Raji (cell line): ENCODE results near the gene NFATC2.

Experiments used
- POLR2A ChIP-seq: IDR thresholded peaks from 2 replicates; pipeline ENCODE4 v1.6.1; 2011; ENCODE audit warnings: low read depth, low read length, control low read depth; ENCODE audit not compliant: insufficient read depth

The NFATC2 gene

GRCh38 chr20:51451484-51451883, 91.0 kb downstream of the NFATC2 start:
- no peak for TF ChIP-seq POLR2A

GRCh38 chr20:51450984-51451383, 91.5 kb downstream of the NFATC2 start:
- no peak for TF ChIP-seq POLR2A

GRCh38 chr20:51450221-51450712, 92.3 kb downstream of the NFATC2 start:
- no peak for TF ChIP-seq POLR2A

GRCh38 chr20:51449498-51450220, 92.9 kb downstream of the NFATC2 start:
- TF ChIP-seq POLR2A: no peak

GRCh38 chr20:51447765-51448148, 94.8 kb downstream of the NFATC2 start:
- TF ChIP-seq POLR2A: no peak

GRCh38 chr20:51447097-51447764, 95.3 kb downstream of the NFATC2 start:
- no peak for TF ChIP-seq POLR2A

GRCh38 chr20:51446656-51447055, 95.9 kb downstream of the NFATC2 start:
- TF ChIP-seq POLR2A: no peak

GRCh38 chr20:51446230-51446629, 96.3 kb downstream of the NFATC2 start:
- TF ChIP-seq POLR2A: no peak

GRCh38 chr20:51445591-51445990, 96.9 kb downstream of the NFATC2 start:
- no peak for TF ChIP-seq POLR2A

- TF ChIP-seq POLR2A: no peak
Measured at GRCh38 chr20:51444922-51445438, 97.5 kb downstream of the NFATC2 start.

- TF ChIP-seq POLR2A: no peak
Measured at GRCh38 chr20:51444467-51444866, 98.1 kb downstream of the NFATC2 start.

- no peak for TF ChIP-seq POLR2A
Measured at GRCh38 chr20:51442602-51443001, 99.9 kb downstream of the NFATC2 start.

GRCh38 chr20:51440589-51440988, 101.9 kb downstream of the NFATC2 start:
- no peak for TF ChIP-seq POLR2A

- no peak for TF ChIP-seq POLR2A
Measured at GRCh38 chr20:51439160-51439689, 103.3 kb downstream of the NFATC2 start.

GRCh38 chr20:51438136-51438535, 104.4 kb downstream of the NFATC2 start:
- TF ChIP-seq POLR2A: no peak

- no peak for TF ChIP-seq POLR2A
Measured at GRCh38 chr20:51437182-51437924, 105.2 kb downstream of the NFATC2 start.
